Gastroesophageal sphincter (tissue), 2 donors: ENCODE measurements around the gene OR1D5.
"Not testable (repeated sequence)": the region's sequence is repeated elsewhere in the genome, so short reads cannot be mapped to it uniquely, and the experiment has no call there.

Source experiments
- POLR2A ChIP-seq, 2 donors: fragments of 450-650 bp; IDR thresholded peaks; one replicate each; pipeline ENCODE4 v1.6.1; 2017; ENCODE audit warnings: antibody characterized with exemption in 2 of 2, mild to moderate bottlenecking in 2 of 2, moderate library complexity in 1 of 2
- POLR2AphosphoS5 ChIP-seq: sonication (generic); formaldehyde crosslinking; IDR thresholded peaks from one replicate; pipeline ENCODE4 v1.6.1; 2017; ENCODE audit warnings: antibody characterized with exemption

GRCh38 chr17:3054868-3055267, 8.5 kb downstream of the OR1D5 start:
- not testable (repeated sequence) for TF ChIP-seq POLR2A (IDR thresholded peaks at IDR 0.05); POLR2AphosphoS5
